NCI-H82 treated with DMSO at 0.1 percent for 48 hours (cell line): ENCODE data around the gene MAP3K8.

Experiments
- DNase-seq: peaks from one replicate; lab custom pipeline; 2025; ENCODE audit not compliant: unreplicated experiment; lab: John Stamatoyannopoulos, UW

MAP3K8 gene

DNA sequence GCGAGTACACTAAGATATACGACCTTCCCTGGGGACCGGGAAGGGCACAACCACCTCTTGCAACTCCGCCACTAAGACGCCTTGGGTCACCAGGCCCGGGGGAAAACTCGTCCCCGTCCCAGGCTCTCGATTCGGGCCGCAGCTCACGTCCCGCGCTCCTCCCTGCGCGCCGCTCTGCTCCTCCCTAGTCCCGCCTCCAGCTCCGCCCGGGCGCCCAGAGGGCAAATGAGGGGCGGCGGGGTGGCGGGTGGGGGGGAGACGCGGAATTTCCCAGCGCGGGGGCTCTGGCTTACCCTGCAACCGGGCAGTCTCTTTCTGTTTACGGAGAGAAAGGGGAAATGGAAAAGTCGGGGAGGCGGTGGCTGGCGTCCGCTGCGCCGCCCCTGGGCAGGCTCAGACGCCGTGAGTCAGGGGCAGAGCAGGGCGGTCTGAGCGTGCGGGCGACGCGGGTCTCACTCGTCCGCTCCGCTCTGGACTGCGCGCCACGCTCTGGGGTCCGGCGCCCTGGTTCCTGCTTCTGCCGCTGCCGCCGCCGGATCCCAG is at the start of gene MAP3K8:
Gene MAP3K8, plus strand, starts transcription at position 455 of the 543 bp plus-strand sequence. CDS start 4,755 bp downstream, outside the sequence.
- peak; percentile 13 for DNase-seq

- DNase-seq, result no peak
These were observed 49.2 kb upstream of the MAP3K8 start for GRCh38 chr10:30384701-30385201.

- DNase-seq, result no peak
These were observed 47.0 kb upstream of the MAP3K8 start for GRCh38 chr10:30386801-30387588.

- DNase-seq, result no peak
These were observed 46.2 kb upstream of the MAP3K8 start for GRCh38 chr10:30387646-30388243.

GRCh38 chr10:30389543-30389942 is 44.4 kb upstream of the MAP3K8 start:
- no peak for DNase-seq

GRCh38 chr10:30390207-30390606 is 43.8 kb upstream of the MAP3K8 start:
- no peak for DNase-seq

GRCh38 chr10:30391266-30391665 is 42.7 kb upstream of the MAP3K8 start:
- no peak for DNase-seq

- peak; percentile 34 for DNase-seq
These were observed 41.4 kb upstream of the MAP3K8 start for GRCh38 chr10:30392564-30392990.

- no peak for DNase-seq
These were observed 37.7 kb upstream of the MAP3K8 start for GRCh38 chr10:30396293-30396692.

- no peak for DNase-seq
These were observed 37.3 kb upstream of the MAP3K8 start for GRCh38 chr10:30396698-30397097.

- no peak for DNase-seq
These were observed 35.8 kb upstream of the MAP3K8 start for GRCh38 chr10:30398193-30398592.

DNA sequence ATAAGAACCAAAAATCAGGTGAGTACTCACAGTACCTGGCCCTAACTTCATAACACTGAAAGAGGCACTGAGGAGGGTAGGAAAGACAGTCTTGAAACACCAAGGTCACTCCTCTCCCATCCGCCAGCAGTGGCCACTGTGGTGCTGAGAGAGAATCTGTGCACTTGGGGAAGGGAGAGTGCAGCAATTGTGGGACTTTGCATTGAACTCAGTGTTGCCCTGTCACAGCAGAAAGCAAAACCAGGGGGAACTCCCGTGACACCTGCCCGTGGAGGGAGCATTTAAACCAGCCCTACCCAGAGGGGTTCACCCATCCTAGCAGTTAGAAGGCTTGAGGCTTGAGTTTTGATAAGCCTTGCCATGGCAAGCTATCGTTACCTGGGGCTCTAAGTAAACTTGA is 35.2 kb upstream of the MAP3K8 start:
- no peak for DNase-seq

GRCh38 chr10:30403494-30403893 is 30.5 kb upstream of the MAP3K8 start:
- DNase-seq, result no peak

- DNase-seq, result no peak
These were observed 29.4 kb upstream of the MAP3K8 start for GRCh38 chr10:30404540-30404939.

GRCh38 chr10:30411263-30411662 is 22.7 kb upstream of the MAP3K8 start:
- no peak for DNase-seq

- DNase-seq, result no peak
These were observed 21.1 kb upstream of the MAP3K8 start for GRCh38 chr10:30412901-30413300.

DNA sequence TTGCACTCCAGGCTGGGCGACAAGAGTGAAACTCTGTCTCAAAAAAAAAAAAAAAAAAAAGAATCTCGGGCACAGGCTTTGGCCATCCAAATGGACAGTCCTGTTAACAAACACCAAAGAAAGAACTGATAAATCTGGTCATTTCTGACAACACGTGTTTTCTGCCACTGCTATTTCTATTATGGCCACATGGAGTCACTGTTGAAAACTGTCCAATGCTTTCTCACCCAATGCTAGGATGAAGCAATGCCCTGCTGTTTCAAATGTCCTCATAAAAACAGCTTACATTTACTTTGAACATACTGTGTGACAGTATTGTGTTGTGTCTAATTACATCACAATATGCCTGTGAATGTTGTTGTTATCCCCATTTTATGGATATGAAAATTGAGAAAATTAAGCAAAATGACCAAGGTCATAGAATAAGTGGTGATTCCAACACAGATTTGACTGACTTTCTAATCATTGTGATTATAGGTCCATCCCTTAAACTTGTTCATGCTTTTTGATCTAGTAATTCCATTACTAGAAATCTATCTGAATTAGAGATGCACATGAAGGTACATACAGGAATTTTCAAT is 19.9 kb upstream of the MAP3K8 start:
- DNase-seq, result no peak

DNA sequence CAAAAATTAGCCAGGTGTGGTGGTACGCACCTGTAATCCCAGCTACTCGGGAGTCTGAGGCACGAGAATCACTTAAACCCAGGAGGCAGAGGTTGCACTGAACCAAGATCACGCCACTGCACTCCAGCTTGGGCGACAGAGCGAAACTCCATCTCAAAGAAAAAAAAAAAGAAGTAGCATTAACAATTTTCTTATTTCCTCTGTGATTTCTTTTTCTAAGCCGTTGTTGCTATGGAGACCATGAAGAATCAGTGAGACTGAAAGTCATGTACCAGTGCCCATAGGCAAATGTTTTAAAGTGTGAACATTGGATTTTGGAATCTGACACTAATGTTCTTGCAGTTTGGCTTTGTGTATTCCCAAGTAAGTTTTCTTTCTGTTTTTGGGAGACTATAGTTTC is 18.4 kb upstream of the MAP3K8 start:
- DNase-seq, result no peak

- no peak for DNase-seq
These were observed 16.7 kb upstream of the MAP3K8 start for GRCh38 chr10:30417301-30417700.

DNA sequence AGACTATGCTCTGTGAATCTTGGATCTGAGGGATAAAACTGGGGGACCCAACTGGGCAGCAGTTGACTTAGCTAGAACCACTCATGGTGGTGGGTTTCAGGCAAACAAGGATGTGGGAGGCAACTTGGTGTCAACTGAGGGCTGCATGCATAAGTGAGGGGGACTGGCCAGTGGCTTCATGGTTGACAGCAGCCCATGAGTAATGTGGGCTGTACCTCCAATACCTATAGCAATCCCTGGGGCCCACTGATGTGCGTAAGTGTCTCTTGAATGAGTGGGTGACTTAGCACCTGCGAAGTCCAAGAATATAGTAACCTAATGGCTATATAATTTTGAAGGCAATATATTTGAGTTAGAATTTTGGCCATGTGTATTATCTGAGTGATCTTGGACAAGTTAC is 13.7 kb upstream of the MAP3K8 start:
- no peak for DNase-seq

GRCh38 chr10:30420766-30421165 is 13.2 kb upstream of the MAP3K8 start:
- DNase-seq, result no peak
